ENCODE results near the gene CARHSP1. TPM values are rescaled to one million over a fixed set of nuclear protein-coding genes. Genes with fewer than 3 reads are reported as not detected.
"Not testable (repeated sequence)": the region's sequence is repeated elsewhere in the genome, so short reads cannot be mapped to it uniquely, and the experiment has no call there.

CARHSP1 gene
- total RNA-seq, 4 donors from 2014 or later, result 12.4 to 22.3 (median 18.4) TPM

DNA sequence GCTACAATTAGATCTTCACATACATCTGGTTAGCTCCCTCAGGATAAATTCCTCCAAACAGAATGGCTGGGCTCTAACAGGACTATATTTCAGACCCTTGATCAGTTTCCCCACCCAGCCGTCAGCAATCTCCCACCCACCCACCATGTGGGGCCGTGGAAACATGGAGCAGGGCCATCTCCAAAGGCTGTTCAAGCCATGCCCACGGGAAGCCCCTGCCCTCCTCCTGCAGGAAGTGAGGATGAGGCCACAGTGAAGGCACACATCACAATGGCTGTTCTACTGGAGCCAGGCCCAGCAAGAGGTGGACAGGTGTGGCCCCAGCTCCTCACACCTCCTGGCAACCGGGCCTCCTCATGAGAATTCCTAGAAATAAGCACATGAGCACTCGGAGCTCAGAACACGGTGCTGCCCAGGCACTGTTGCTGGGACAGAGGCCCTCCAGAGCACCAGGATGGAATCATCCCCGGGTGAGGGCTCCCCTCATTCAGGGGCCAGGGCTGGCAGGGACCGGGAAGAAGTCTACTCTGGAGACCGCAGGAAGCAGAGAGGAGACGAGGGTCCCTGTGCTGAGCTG, 13.3 kb upstream of the CARHSP1 start, which contains the start of gene LITAFD:
Gene LITAFD, plus strand, starts transcription at position 311 of the 577 bp plus-strand sequence. CDS start 2,005 bp downstream, outside the sequence.
- DNase-seq, result no peak
- intact Hi-C loops (cut with DNase I; ENCODE audit: low total_unique reads) (loop anchor here (5.0 to 10.0 kb wide), 2 partner anchors 80 to 223 kb away; no protein-coding TSS in a partner anchor), in situ Hi-C loops (cut with MboI; ENCODE audit: low sequenced_read_pairs in 4 of 4) (loop anchor here in 3 of 4 donors (5.0 to 25.0 kb wide), 3 partner anchors 220 to 315 kb away; partner anchors contain the start of gene ABAT (in 1 of the 3))
- TF ChIP-seq, protein P1, sequence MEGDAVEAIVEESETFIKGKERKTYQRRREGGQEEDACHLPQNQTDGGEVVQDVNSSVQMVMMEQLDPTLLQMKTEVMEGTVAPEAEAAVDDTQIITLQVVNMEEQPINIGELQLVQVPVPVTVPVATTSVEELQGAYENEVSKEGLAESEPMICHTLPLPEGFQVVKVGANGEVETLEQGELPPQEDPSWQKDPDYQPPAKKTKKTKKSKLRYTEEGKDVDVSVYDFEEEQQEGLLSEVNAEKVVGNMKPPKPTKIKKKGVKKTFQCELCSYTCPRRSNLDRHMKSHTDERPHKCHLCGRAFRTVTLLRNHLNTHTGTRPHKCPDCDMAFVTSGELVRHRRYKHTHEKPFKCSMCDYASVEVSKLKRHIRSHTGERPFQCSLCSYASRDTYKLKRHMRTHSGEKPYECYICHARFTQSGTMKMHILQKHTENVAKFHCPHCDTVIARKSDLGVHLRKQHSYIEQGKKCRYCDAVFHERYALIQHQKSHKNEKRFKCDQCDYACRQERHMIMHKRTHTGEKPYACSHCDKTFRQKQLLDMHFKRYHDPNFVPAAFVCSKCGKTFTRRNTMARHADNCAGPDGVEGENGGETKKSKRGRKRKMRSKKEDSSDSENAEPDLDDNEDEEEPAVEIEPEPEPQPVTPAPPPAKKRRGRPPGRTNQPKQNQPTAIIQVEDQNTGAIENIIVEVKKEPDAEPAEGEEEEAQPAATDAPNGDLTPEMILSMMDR (IDR thresholded peaks at IDR 0.05 in 4 of 5, conservative IDR thresholded peaks at IDR 0.05 in 1 of 5), result no peak
- no peak for TF ChIP-seq POLR2A (IDR thresholded peaks at IDR 0.05)
- peaks cover 0 to 22% of the 10 kb centered on the region in 2 donors for H3K4me1 ChIP-seq
- no peak within 1 kb of the TSS for H3K4me3 ChIP-seq
- no peak for ATAC-seq
- H3K27me3 ChIP-seq, result peaks cover 0 to 8% (median 7%) of the 10 kb centered on the region in 3 donors
- no peaks in the 10 kb centered on the region for H3K9me3 ChIP-seq
- no peak within 1 kb of the TSS for H3K27ac ChIP-seq
- no peaks in the 10 kb centered on the region for H3K36me3 ChIP-seq

DNA sequence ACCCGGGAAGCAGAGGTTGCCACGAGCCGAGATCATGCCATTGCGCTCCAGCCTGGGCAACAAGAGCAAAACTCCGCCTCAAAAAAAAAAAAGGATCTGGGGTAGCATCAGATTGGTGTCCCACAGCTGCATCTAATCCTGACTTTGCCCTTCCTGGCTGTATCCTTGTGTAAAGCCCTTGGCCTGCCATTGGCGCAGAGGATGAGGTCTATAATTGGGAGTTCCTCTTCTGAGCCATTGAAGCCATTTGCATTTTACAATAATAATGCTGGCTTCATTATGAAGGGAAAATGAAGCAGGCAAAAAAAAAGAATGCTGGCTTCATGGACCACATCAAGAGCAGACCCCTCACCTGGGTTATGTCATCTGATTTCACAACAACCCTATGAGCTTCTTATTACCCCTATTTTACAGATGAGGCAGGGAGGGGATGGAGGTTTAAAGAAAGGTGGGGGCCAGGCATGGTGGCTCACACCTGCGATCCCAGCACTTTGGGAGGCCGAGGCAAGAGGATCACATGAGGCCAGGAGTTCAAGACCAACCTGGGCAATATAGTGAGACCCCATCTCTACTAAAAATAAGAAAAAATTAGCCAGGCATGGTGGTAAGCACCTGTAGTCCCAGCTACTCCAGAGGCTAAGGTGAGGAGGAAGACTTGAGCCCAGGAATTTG, 12.2 kb upstream of the CARHSP1 start:
- intact Hi-C loops (cut with DNase I; ENCODE audit: low total_unique reads), result loop anchor here (1.0 to 10.0 kb wide), 3 partner anchors 79 to 224 kb away; no protein-coding TSS in a partner anchor

DNA sequence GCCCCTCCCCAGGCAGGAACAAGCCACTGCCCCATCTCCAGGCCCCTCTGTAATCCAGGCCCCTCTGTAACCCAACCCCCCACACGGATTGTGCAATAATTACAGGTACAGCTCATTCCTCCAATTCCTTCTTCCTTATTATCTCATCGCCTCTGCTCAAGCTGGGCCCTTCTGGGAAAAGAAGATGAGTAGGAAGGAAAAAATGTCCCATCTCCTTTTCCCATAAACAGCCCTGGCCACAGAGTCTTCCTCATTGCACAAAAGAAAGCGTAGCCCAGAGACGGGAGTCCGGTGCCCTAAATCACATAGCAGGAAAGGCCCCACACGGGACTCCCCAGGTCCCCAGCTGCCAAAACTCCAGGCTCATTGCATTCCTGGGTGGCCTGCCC, 9.7 kb upstream of the CARHSP1 start:
- intact Hi-C loops (cut with DNase I; ENCODE audit: low total_unique reads), result no loop called here
- DNase-seq, result no peak
- Histone ChIP-seq H3K4me3 (no peak overlapping the region), H3K4me1 (no peaks in the 10 kb centered on the region), H3K9me3 (no peaks in the 10 kb centered on the region), H3K36me3 (no peaks in the 10 kb centered on the region), H3K27ac (peak overlapping the region in 1 of 4 donors; percentile 9), H3K27me3 (peaks cover 0 to 7% (median 4%) of the 10 kb centered on the region in 3 donors)
- in situ Hi-C loops (cut with MboI; ENCODE audit: low sequenced_read_pairs in 4 of 4), result loop anchor here in 3 of 4 donors (10.0 to 25.0 kb wide), 4 partner anchors 84 to 224 kb away; partner anchors contain the start of genes PMM2 (in 3 of the 3), TMEM186 (in 3 of the 3) and ABAT (in 1 of the 3)
- TF ChIP-seq, protein P1 (IDR thresholded peaks at IDR 0.05 in 4 of 5, conservative IDR thresholded peaks at IDR 0.05 in 1 of 5), result no peak
- TF ChIP-seq POLR2A (IDR thresholded peaks at IDR 0.05), result no peak
- peak; percentile 44 to 65 for ATAC-seq

More for the DNA sequence above, 12.2 kb upstream of the CARHSP1 start:
- ATAC-seq (no peak), DNase-seq (no peak)
- Histone ChIP-seq H3K4me1 (peaks cover 0 to 19% of the 10 kb centered on the region in 2 donors), H3K27ac (no peak overlapping the region), H3K36me3 (no peaks in the 10 kb centered on the region), H3K27me3 (peaks cover 0 to 8% (median 7%) of the 10 kb centered on the region in 3 donors), H3K9me3 (no peaks in the 10 kb centered on the region), H3K4me3 (no peak overlapping the region)
- in situ Hi-C loops (cut with MboI; ENCODE audit: low sequenced_read_pairs in 4 of 4), result loop anchor here in 3 of 4 donors (5.0 to 25.0 kb wide), 3 partner anchors 219 to 314 kb away; partner anchors contain the start of gene ABAT (in 1 of the 3)
- TF ChIP-seq POLR2A (IDR thresholded peaks at IDR 0.05), result no peak
- TF ChIP-seq, protein P1 (IDR thresholded peaks at IDR 0.05 in 4 of 5, conservative IDR thresholded peaks at IDR 0.05 in 1 of 5), result no peak

DNA sequence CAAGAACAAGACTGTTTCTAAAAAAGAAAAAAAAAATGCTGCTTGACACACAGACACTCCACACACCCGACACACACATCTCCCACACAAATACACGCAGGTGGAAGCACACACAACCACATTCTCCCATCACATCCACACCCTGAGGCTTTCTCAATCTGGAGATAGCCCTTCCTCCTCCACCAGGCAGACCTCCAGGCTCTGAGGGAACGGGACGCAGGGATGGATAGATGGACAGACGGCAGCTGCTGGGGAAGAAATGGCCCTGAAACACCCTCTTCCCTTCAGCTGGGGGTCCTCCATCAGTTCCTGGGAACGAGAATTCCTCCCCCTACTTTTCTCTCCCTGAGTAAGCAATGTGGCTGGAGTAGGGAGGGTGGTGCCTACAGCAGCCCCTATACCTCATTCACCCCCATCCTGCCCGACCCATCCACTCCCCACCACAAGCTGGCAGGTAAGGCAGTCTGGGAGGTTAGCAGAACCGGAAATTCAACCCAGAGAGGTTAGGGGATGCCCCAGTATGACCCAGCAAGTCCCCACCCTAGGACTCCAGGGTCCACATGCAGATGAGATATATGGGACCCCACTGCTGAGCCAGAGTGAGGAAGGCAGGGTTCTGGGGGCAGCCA, 9.2 kb upstream of the CARHSP1 start:
- no peak overlapping the region for H3K4me3 ChIP-seq
- no peaks in the 10 kb centered on the region for H3K4me1 ChIP-seq
- no peak for DNase-seq
- TF ChIP-seq, protein P1 (IDR thresholded peaks at IDR 0.05 in 4 of 5, conservative IDR thresholded peaks at IDR 0.05 in 1 of 5), result no peak
- H3K36me3 ChIP-seq, result no peaks in the 10 kb centered on the region
- intact Hi-C loops (cut with DNase I; ENCODE audit: low total_unique reads), result no loop called here
- in situ Hi-C loops (cut with MboI; ENCODE audit: low sequenced_read_pairs in 4 of 4), result loop anchor here in 3 of 4 donors (10.0 to 25.0 kb wide), 4 partner anchors 83 to 223 kb away; partner anchors contain the start of genes PMM2 (in 3 of the 3), TMEM186 (in 3 of the 3) and ABAT (in 1 of the 3)
- peaks cover 0 to 4% (median 2%) of the 10 kb centered on the region in 3 donors for H3K27me3 ChIP-seq
- ATAC-seq, result no peak
- no peak overlapping the region for H3K27ac ChIP-seq
- no peaks in the 10 kb centered on the region for H3K9me3 ChIP-seq

DNA sequence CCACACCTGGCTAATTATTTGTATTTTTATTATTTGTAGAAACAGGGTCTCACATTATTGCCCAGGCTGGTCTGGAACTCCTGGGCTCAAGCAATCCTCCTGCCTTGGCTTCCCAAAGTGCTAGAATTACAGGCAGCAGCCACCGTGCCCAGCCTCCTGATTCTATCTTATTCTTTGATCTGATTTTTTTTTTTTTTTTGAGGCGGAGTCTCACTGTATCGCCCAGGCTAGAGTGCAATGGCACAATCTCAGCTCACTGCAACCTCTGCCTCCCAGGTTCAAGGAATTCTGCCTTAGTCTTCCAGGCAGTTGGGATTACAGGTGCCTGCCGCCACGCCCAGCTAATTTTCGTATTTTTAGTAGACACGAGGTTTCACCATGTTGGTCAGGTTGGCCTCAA, 6.5 kb upstream of the CARHSP1 start:
- H3K4me1 ChIP-seq; H3K27me3 ChIP-seq; H3K27ac ChIP-seq; H3K9me3 ChIP-seq; intact Hi-C loops (cut with DNase I; ENCODE audit: low total_unique reads); H3K36me3 ChIP-seq; H3K4me3 ChIP-seq; ATAC-seq; DNase-seq: not testable (repeated sequence)
- in situ Hi-C loops (cut with MboI; ENCODE audit: low sequenced_read_pairs in 4 of 4), result loop anchor here in 3 of 4 donors (10.0 to 25.0 kb wide), 4 partner anchors 81 to 221 kb away; partner anchors contain the start of genes PMM2 (in 3 of the 3), TMEM186 (in 3 of the 3) and ABAT (in 1 of the 3)
